DOHH2 (cell line): ENCODE results near the gene CADPS.

Experiments
- CTCF ChIP-seq: fragments of 200-600 bp; sonication (generic); IDR thresholded peaks from one replicate; pipeline ENCODE4 v1.5.1; 2014; ENCODE audit warnings: antibody characterized with exemption, mild to moderate bottlenecking, low read depth, low read length; ENCODE audit not compliant: poor library complexity, severe bottlenecking
- EZH2phosphoT487 ChIP-seq: fragments of 200-600 bp; sonication (generic); IDR thresholded peaks from 2 replicates; pipeline ENCODE4 v1.6.1; 2017; ENCODE audit warnings: borderline replicate concordance, mild to moderate bottlenecking, antibody characterized with exemption, low read length, moderate library complexity, mixed read lengths

GRCh38 chr3:62462104-62462762 is 413.0 kb downstream of the CADPS start:
- TF ChIP-seq CTCF = no peak
- TF ChIP-seq EZH2phosphoT487 = no peak
